ENCODE measurements around the gene MAMSTR. TPM values are rescaled to one million over a fixed set of nuclear protein-coding genes. Genes with fewer than 3 reads are reported as not detected.

MAMSTR gene, protein sequence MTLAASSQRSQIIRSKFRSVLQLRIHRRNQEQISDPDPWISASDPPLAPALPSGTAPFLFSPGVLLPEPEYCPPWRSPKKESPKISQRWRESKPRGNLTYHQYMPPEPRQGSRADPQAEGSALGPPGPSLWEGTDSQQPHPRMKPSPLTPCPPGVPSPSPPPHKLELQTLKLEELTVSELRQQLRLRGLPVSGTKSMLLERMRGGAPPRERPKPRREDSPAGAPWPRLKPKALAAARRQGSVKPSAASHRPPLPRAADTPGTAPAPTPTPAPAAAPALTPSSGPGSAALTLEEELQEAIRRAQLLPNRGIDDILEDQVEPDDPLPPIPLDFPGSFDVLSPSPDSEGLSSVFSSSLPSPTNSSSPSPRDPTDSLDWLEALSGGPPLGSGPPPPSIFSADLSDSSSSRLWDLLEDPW
- total RNA-seq, result 2.7 and 4.9 TPM in 2 replicates

DNA sequence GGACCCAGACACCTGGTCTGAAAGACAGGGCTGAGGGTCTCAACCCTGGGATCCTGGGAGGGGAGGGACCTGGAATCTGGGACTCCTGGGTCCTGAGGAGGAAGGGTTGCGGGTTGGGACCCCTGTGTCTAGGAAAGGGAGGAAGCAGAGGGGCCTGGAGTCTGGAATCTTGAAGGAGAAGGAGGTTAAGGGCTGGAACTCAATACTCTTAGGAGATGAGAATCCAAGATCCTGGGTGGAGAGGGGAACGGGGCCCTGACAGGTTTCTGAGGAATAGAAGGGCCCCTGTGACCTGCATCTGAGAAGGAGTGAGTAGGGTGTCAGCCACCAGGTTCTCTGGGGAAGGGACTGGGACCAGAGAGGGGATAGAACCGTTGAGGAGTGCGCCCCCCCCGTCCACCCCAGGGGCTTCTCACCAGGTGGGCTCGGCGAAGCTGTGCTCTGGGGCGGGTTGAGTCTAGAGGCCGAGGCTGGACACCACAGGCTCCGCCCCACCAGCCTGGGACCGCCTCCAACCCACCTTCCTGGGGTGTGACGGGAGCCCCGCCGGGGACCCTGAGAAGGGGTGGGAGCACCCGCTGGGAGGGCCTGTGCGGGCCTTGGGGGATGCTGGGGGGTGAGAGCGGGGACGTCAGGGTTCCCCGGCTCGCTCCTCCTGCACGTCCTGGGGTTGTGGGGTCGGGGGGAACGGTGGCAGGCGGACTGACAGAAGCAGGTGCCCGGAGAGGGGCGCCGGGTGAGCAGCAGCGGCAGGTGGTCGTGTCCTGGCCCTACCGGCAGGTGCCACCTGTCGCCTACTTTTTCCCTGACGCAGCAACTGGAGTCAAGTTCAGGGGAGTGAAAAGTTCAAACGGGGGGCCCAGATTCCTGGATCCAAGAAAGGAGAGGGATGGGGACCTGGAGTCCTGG lies at the start of gene MAMSTR:
TSS of gene MAMSTR (minus strand) at position 463 of the 909 bp plus-strand sequence. CDS start 694 bp downstream, outside the sequence.

DNA sequence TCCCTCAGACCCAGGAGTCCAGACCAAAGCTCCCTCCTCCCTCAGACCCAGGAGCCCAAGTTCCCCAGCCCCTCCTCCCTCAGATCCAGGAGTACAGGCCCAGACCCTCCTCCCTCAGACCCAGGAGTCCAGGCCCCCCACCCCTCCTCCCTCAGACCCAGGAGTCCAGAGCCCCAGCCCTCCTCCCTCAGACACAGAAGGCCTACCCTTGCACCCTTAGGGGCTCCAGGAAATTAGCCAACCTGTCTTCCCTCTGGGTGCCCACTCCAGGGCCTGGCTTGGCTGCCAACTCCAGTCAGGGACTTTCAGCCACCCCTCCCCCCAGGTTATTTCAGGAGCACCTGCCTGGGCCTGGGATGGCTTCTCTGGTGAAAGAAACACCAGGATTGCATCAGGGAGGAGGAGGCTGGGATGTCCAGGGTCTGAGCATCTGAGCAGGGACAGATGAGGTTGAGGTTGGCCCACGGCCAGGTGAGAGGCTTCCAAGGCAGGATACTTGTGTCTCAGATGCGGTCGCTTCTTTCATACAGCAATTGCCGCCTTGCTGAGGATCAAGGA lies 35.6 kb upstream of the MAMSTR start, which contains the start of gene FGF21:
TSS of gene FGF21 (plus strand) at position 441 of the 558 bp plus-strand sequence. CDS start 713 bp downstream, outside the sequence.

DNA sequence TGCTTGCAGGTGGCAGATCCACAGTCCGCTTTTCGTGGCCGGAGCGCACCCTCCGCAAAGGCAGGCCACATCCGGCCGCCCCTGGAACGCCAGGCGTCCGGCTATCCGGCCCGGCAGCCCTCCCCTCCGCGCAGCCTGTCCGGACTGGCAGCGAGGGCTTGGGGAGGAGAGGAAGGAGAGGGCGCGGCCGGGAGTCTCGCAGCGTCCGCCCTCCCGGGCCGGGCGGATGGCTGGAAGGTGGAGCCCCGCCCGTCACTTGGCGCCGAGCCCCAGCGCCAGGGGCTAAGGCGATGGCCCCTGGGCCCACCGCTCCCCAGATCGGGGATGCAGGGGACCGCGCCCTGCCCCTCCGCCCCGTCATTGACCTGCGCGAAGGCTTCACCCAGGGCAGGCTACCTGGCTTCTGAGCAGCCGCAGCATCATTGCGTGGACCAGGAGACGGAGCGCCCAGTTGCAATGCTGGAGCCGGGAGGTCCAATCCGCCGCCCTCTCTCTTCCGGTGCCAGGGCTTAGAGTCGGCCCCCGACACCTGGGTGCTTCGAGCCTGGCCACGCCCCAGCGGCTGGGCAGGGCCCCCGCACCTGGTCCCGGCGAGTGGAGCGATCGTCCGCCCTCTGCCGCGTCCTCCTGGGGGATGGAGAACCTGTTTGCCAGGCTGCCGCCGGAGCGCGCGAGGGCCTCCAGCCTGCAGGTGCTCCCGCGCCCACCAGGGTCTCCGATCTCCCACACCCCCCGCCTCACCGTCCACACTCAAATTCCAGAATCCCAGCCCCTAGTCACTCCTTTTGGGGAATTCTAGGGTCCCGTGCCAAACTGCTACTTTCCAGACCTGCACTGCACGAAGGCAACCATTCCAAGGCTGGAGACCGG lies 33.2 kb upstream of the MAMSTR start, which contains the start of gene FUT1:
TSS of gene FUT1 (minus strand) at position 146 of the 870 bp plus-strand sequence. CDS start 1,360 bp downstream, outside the sequence.

DNA sequence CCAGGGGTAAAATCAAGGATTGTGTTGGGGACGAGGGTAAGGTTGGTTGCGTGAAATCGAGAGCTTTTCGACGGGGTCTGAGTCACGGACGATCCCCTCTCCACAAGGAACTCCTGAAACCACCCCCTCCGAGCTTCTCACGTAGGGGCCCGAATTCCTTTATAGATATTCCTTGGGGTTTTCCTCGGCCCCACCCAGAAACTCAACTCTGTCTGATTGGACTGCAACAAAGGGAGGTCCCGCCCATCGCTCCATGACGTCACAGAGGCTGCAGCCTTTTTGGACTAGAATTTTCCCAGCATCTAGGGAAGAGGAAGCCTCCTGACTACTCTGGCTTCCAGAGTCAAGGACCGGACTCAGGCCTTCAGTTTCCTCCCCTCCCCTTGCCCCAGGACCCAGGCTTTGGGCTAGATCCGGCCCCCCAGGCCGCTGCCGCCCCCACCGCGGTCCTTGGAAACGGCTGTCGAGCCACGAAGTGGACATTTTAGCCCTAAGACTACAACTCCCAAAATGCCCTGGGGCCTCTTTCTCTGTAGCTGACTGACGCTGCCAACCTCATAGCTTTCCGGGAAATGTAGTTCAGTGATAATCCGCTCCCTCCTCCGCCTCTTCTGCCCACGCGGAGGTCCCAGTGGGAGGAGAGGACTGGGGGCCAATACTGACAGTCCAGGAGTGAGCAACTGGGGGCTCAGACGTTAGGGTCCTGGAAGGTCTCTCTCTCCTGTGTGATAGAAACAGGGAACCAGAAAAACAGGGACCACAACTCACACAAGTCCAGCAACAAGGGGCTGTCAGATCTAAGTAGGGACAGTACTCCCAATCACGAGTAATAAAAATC lies 27.4 kb upstream of the MAMSTR start, which contains the start of gene IZUMO1:
TSS of gene IZUMO1 (minus strand) at position 172 of the 838 bp plus-strand sequence. CDS start 1,050 bp downstream, outside the sequence.

DNA sequence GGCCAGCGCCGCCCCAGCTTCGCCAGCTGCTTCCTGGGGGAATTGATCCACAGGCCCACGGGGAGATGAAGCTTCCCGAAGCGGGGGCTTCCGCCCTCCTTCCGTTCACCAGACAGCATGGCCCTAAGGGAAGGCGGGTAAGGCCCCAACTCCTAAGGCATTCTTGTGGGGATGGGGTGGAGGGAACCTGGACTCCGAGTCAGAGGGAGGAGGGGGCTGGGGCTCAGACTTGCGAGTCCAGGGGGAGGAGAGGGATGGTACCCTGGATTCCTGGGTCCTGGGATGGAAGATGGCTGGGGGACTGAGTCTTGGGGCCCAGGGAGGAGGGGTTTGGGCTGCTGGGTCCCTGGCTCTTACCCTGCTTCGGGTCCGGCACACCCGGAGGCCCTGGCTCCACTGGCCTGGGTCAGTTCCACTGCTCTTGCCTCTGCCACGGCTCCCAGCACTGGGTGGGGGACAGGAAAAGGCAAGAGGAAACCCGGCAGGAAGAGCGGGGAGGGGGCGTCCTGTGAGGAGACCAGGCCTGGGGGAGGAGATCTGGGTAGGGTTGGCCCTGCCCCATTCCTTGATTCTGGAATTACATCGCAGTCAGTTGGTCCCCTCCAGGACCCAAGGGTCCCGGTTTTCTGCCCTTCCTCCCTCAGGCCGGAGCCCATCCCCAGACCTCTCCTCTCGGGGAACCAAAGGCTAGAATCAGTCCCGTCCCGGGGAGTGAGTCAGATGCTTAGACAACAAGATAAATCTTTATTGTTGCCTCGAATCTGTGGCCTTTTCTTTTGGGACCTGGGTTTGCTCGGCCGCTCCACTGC lies 20.8 kb upstream of the MAMSTR start, which contains the start of gene RASIP1:
TSS of gene RASIP1 (minus strand) at position 447 of the 809 bp plus-strand sequence. CDS start at position 119, 328 bp downstream.

DNA sequence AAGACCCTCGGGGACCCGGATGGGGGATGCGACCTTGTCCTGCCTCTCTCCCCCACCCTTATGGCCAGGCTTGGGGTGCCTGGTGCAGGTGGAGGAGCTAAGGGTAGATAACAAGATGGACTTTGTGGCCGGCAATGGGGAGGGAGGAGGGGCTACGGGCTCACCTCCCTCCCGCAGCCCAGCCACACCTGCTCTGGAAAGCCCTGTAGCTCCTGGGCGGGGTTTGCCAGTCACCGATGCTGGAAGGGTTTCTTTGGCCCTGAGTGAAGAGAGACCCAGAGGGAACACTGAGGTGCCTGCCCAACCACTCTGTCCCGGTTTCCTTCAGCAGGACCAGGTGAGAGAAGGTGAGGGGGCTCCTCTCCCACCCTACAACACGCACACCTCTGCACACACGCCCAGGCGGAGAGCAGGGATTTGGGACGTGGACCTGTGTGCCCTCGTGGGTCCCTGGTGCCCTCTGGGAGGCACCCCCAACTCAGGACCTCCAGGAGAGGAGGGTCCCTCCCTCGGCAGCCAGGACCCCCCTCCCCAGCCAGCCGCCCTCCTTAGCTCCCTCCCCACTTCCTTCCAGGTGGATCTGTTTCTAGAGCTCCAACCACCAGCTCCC lies 23.7 kb downstream of the MAMSTR start, which contains the start of gene FUT2:
TSS of gene FUT2 (plus strand) at position 229 of the 610 bp plus-strand sequence. CDS start 6,986 bp downstream, outside the sequence.

DNA sequence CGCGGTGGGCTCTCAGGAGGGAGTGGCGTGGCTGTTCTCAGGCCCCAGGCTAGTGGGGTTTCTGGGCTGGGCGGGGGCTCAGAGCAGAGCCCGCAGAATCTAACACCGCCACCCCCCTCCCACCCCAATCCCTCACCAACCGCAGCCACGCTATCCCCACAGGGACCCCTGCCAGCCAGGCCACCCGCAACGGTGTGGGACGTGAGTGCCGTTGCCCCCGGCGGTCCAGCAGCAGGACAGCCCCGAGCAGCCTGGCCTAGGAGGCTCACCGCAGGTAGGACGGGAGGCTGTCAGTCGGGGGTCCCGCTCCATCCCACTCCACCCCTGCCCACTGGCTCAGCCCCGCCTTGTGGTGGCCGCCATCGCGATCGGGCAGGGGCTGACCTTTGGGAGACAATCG lies 46.5 kb downstream of the MAMSTR start, which contains the start of gene NTN5:
TSS of gene NTN5 (minus strand) at position 24 of the 400 bp plus-strand sequence. CDS start 2,031 bp downstream, outside the sequence.

Other genes starting within 250 kb of the MAMSTR start
- gene LMTK3, start 207.9 kb downstream of the MAMSTR start, total RNA-seq, result not detected in 2 replicates
- not detected in 2 replicates for gene SULT2B1, start 167.6 kb downstream of the MAMSTR start, total RNA-seq
- gene SPACA4, start 113.0 kb downstream of the MAMSTR start, total RNA-seq, result not detected in 2 replicates
- not detected in 2 replicates for gene FAM83E, start 104.6 kb downstream of the MAMSTR start, total RNA-seq
- gene RPL18, start 100.5 kb downstream of the MAMSTR start, total RNA-seq, result 2,698 and 2,777 TPM in 2 replicates
- 11.0 and 14.4 TPM in 2 replicates for gene SPHK2, start 100.2 kb downstream of the MAMSTR start, total RNA-seq
- 5.5 and 9.5 TPM in 2 replicates for gene DBP, start 82.3 kb downstream of the MAMSTR start, total RNA-seq
- 1.2 TPM in 1 of 2 replicates, not detected in the other for gene CA11, start 73.5 kb downstream of the MAMSTR start, total RNA-seq
- gene NTN5, start 46.7 kb downstream of the MAMSTR start, total RNA-seq, result not detected in 2 replicates
- not detected in 2 replicates for gene FUT2, start 23.8 kb downstream of the MAMSTR start, total RNA-seq
- 4.1 and 6.3 TPM in 2 replicates for gene RASIP1, start 20.9 kb upstream of the MAMSTR start, total RNA-seq
- not detected in 2 replicates for gene IZUMO1, start 27.2 kb upstream of the MAMSTR start, total RNA-seq
- under 0.01 and 0.86 TPM in 2 replicates for gene FUT1, start 32.9 kb upstream of the MAMSTR start, total RNA-seq
- not detected in 2 replicates for gene FGF21, start 35.8 kb upstream of the MAMSTR start, total RNA-seq
- gene BCAT2, start 91.3 kb upstream of the MAMSTR start, total RNA-seq, result 65.0 and 83.0 TPM in 2 replicates
- 2.3 and 8.2 TPM in 2 replicates for gene HSD17B14, start 116.8 kb upstream of the MAMSTR start, total RNA-seq
- 24.3 and 32.3 TPM in 2 replicates for gene PLEKHA4, start 148.9 kb upstream of the MAMSTR start, total RNA-seq
- 35.1 and 39.8 TPM in 2 replicates for gene PPP1R15A, start 152.7 kb upstream of the MAMSTR start, total RNA-seq
- not detected in 2 replicates for gene TULP2, start 179.0 kb upstream of the MAMSTR start, total RNA-seq
- 188 and 245 TPM in 2 replicates for gene NUCB1, start 180.6 kb upstream of the MAMSTR start, total RNA-seq
- not detected in 2 replicates for gene DHDH, start 214.0 kb upstream of the MAMSTR start, total RNA-seq
- 189 and 226 TPM in 2 replicates for gene BAX, start 235.2 kb upstream of the MAMSTR start, total RNA-seq
- 3,594 and 3,702 TPM in 2 replicates for gene FTL, start 245.6 kb upstream of the MAMSTR start, total RNA-seq

Measured in myometrial cell (primary cell).